GM18861 (cell line): ENCODE data around the gene IKBIP.
"Not testable (repeated sequence)": the region's sequence is repeated elsewhere in the genome, so short reads cannot be mapped to it uniquely, and the experiment has no call there.

Source experiments
- ATAC-seq: cut with Tn5 transposase; IDR thresholded peaks from one replicate; pipeline ENCODE4 v1.9.1; 2021; ENCODE audit not compliant: unreplicated experiment

The IKBIP gene

DNA sequence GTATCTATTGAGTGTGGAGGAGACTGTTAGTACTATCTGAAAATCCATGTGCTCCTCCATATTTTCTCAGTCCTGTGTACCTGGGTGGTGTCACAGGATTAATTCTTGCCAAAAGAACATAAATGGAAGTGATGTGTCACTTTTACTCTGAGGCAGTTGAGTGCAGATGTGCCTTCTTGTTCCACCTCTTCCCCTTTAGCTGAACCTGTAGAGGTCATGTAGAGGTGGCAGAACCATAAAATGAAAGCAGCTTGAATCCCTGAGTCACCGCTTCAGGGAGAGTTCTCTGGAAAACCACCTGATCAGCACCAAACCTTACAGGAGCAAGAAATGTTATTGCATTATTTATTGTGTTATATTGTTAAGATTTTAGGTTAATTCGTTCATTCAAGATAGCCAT, 65.8 kb downstream of the IKBIP start:
- no peak for ATAC-seq

DNA sequence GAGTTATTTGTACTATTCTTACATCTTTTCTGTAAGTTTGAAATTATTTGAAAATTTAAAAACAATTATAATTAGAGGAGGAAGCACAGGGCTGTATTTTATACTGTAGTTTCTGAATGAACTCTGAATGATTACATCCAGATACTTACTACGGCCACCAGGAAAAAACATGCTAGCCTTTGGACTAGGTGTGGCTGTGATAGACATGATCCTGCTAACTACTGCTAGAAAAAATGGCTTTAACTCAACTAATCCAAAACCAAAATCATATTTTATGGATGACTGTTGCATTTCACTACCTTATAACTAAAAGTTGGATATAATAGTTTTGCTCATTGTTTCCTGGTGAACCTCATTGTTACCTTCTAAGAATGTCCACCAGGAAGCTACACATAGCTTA, 66.2 kb downstream of the IKBIP start:
- ATAC-seq = no peak

DNA sequence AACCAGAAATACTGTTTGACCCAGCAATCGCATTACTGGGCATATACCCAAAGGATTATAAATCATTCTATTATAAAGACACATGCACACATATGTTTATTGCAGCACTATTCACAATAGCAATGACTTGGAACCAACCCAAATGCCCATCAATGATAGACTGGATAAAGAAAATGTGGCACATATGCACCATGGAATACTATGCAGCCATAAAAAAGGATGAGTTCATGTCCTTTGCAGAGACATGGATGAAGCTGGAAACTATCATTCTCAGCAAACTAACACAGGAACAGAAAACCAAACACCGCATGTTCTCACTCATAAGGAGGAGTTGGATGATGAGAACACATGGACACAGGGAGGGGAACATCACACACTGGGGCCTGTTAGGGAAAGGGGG, 67.8 kb downstream of the IKBIP start:
- not testable (repeated sequence) for ATAC-seq

DNA sequence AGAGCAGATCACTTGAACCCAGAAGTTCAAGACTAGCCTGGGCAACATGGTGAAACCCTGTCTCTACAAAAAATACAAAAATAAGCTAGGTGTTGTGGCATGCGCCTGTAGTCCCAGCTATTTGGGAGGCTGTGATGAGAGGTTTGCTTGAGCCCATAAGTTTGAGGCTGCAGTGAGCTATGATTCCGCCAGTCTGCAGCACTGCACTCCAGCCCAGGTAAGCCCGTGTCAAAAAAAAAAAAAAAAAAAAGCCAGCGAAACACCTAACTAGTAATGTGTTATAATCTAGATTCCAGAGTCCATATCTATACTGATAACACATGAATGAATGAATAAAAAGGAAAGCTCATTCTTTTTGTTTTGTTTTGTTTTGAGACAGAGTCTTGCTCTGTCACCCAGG, 69.6 kb downstream of the IKBIP start:
- no peak for ATAC-seq
